ENCODE measurements around the gene TSPAN13. TPM values are rescaled to one million over a fixed set of nuclear protein-coding genes. Genes with fewer than 3 reads are reported as not detected.
A peak's percentile ranks its signal among the peaks of the same experiment; 100 is the strongest.

Gene TSPAN13
- total RNA-seq (26.2 and 26.3 TPM in 2 replicates), polyA plus RNA-seq (23.0 and 55.2 TPM in 2 replicates), polyA minus RNA-seq (22.0 and 29.0 TPM in 2 replicates)
- total RNA-seq (2013) = 65.3 TPM

DNA sequence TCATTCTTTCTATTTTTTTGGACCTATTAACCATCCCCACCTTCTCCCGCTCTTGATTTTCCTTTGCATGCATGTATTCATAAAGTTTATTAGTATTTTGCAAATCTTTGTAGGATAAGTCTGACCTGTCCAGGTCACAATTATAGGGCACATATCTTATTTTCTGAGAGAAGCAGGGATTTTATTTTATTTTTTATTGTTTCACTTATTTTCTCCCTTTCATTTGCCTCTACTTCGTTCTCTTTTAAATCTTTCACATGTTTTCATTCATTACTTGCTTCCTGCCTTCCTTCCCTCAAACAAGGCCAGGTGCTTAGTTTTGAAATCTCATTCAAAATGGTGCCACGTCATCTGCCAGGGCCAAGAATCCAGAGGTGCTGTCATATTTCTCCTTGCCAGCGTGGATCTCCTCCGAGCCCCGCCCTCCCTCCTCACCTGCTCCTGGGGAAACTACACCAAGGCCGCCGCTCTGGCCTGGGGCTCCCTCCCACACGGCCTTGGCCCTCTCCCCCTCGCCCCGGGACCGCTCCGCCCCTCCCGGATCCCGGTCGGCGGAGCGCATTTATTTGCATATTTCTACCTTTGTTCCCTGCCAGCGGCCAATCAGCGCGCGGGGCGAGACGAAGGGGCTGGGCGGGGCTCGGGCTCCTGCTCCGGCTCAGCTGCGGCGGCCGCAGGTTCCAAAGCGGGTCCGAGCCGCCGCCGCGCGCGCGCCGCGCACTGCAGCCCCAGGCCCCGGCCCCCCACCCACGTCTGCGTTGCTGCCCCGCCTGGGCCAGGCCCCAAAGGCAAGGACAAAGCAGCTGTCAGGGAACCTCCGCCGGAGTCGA is at the start of gene TSPAN13:
TSS of gene TSPAN13 (plus strand) at position 654 of the 830 bp plus-strand sequence. CDS start 213 bp downstream, outside the sequence.
- ATAC-seq (ENCODE audit: low read depth) (peak; percentile 86), DNase-seq (peak; percentile 87)
- Histone ChIP-seq H3K4me1 (ENCODE audit: control insufficient read depth in 2 of 2, insufficient read depth in 2 of 2, low read length in 2 of 2) (peaks cover 29% of the 10 kb centered on the region in 2 donors), H3K9me3 (ENCODE audit: control extremely low read depth in 1 of 3, control insufficient read depth in 2 of 3, insufficient read depth in 1 of 3, low read length in 2 of 3) (no peaks in the 10 kb centered on the region), H3K4me2 (replicated peaks; ENCODE audit: low read depth, low read length, poor library complexity, severe bottlenecking) (peak within 1 kb of the TSS; percentile 68), H4K20me1 (ENCODE audit: control insufficient read depth, insufficient read depth, low read length, poor library complexity, severe bottlenecking) (peaks cover 4% of the 10 kb centered on the region), H3K27me3 (replicated peaks in 1 of 4; ENCODE audit: control extremely low read depth in 1 of 4, control insufficient read depth in 3 of 4, insufficient read depth in 4 of 4, low read length in 3 of 4) (no peaks in the 10 kb centered on the region), H3K36me3 (replicated peaks in 1 of 2; ENCODE audit: control extremely low read depth in 1 of 2, control insufficient read depth in 1 of 2, extremely low read depth in 1 of 2, insufficient read depth in 2 of 2, low read length in 1 of 2) (no peaks in the 10 kb centered on the region), H2AFZ (ENCODE audit: insufficient read depth, low read depth, low read length, poor library complexity, severe bottlenecking) (peak within 1 kb of the TSS; percentile 79), H3K9ac (ENCODE audit: low read length) (peak within 1 kb of the TSS; percentile 89), H3K27ac (ENCODE audit: low read length in 2 of 2) (peak within 1 kb of the TSS; percentile 58 to 71), H3K79me2 (ENCODE audit: control insufficient read depth, insufficient read depth, low read length) (peaks cover 33% of the 10 kb centered on the region), H3K4me3 (ENCODE audit: control extremely low read depth in 1 of 5, extremely low read depth in 1 of 5, insufficient read depth in 1 of 5, low read depth in 2 of 5, low read length in 4 of 5) (peak within 1 kb of the TSS; percentile 80 to 92 (median 86))
- Mint-ChIP-seq H3K4me1 (peaks cover 36% of the 10 kb centered on the region), H3K27me3 (no peaks in the 10 kb centered on the region), H3K27ac (peak within 1 kb of the TSS; percentile 96), H3K4me3 (peak within 1 kb of the TSS; percentile 100), H3K9me3 (ENCODE audit: insufficient read depth) (no peaks in the 10 kb centered on the region)
- no peak for TF ChIP-seq EZH2 (IDR thresholded peaks at IDR 0.05; ENCODE audit: borderline replicate concordance, insufficient read depth, low read depth, low read length, poor library complexity, severe bottlenecking)
- TF ChIP-seq, protein P1, sequence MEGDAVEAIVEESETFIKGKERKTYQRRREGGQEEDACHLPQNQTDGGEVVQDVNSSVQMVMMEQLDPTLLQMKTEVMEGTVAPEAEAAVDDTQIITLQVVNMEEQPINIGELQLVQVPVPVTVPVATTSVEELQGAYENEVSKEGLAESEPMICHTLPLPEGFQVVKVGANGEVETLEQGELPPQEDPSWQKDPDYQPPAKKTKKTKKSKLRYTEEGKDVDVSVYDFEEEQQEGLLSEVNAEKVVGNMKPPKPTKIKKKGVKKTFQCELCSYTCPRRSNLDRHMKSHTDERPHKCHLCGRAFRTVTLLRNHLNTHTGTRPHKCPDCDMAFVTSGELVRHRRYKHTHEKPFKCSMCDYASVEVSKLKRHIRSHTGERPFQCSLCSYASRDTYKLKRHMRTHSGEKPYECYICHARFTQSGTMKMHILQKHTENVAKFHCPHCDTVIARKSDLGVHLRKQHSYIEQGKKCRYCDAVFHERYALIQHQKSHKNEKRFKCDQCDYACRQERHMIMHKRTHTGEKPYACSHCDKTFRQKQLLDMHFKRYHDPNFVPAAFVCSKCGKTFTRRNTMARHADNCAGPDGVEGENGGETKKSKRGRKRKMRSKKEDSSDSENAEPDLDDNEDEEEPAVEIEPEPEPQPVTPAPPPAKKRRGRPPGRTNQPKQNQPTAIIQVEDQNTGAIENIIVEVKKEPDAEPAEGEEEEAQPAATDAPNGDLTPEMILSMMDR (IDR thresholded peaks at IDR 0.05) = no peak
- WGBS (ENCODE audit: insufficient coverage) = under 1% methylated on average over 47 of the region's 48 CpGs
- POLR2A ChIA-PET = no interaction called here
- CTCF ChIA-PET = interaction anchor here (1.4 to 2.0 kb wide), 3 partner anchors 48 to 548 kb away, joined by 4 to 5 read pairs (median 4); no protein-coding TSS in a partner anchor
- intact Hi-C loops (cut with micrococcal nuclease) = loop anchor here (1.0 to 10.0 kb wide), 3 partner anchors 8 to 1751 kb away; partner anchors contain the start of gene BZW2

GRCh38 chr7:16708511-16708910 is 45.0 kb upstream of the TSPAN13 start:
- Histone ChIP-seq H3K4me1 (ENCODE audit: control insufficient read depth in 2 of 2, insufficient read depth in 2 of 2, low read length in 2 of 2) (no peaks in the 10 kb centered on the region), H3K9ac (ENCODE audit: low read length) (no peak overlapping the region), H3K4me2 (replicated peaks; ENCODE audit: low read depth, low read length, poor library complexity, severe bottlenecking) (no peak overlapping the region), H3K9me3 (ENCODE audit: control extremely low read depth in 1 of 3, control insufficient read depth in 2 of 3, insufficient read depth in 1 of 3, low read length in 2 of 3) (no peaks in the 10 kb centered on the region), H3K4me3 (ENCODE audit: control extremely low read depth in 1 of 5, extremely low read depth in 1 of 5, insufficient read depth in 1 of 5, low read depth in 2 of 5, low read length in 4 of 5) (no peak overlapping the region), H3K36me3 (replicated peaks in 1 of 2; ENCODE audit: control extremely low read depth in 1 of 2, control insufficient read depth in 1 of 2, extremely low read depth in 1 of 2, insufficient read depth in 2 of 2, low read length in 1 of 2) (peaks cover 5 to 6% of the 10 kb centered on the region in 2 experiments), H3K79me2 (ENCODE audit: control insufficient read depth, insufficient read depth, low read length) (no peaks in the 10 kb centered on the region), H2AFZ (ENCODE audit: insufficient read depth, low read depth, low read length, poor library complexity, severe bottlenecking) (no peak overlapping the region), H3K27ac (ENCODE audit: low read length in 2 of 2) (no peak overlapping the region), H3K27me3 (replicated peaks in 1 of 4; ENCODE audit: control extremely low read depth in 1 of 4, control insufficient read depth in 3 of 4, insufficient read depth in 4 of 4, low read length in 3 of 4) (no peaks in the 10 kb centered on the region), H4K20me1 (ENCODE audit: control insufficient read depth, insufficient read depth, low read length, poor library complexity, severe bottlenecking) (no peaks in the 10 kb centered on the region)
- no peak overlapping the region for H3K27ac Mint-ChIP-seq
- H3K27me3 Mint-ChIP-seq = no peaks in the 10 kb centered on the region
- intact Hi-C loops (cut with micrococcal nuclease) = no loop called here
- 100% methylated on average over 2 of the region's 4 CpGs for whole genome bisulfite sequencing (ENCODE audit: insufficient coverage)
- DNase-seq = no peak
- ChIA-PET POLR2A (no interaction called here), CTCF (no interaction called here)
- peaks cover 5% of the 10 kb centered on the region for H3K4me1 Mint-ChIP-seq
- H3K9me3 Mint-ChIP-seq (ENCODE audit: insufficient read depth) = no peaks in the 10 kb centered on the region
- no peak overlapping the region for H3K4me3 Mint-ChIP-seq
- TF ChIP-seq, protein P1 (IDR thresholded peaks at IDR 0.05) = no peak
- no peak for TF ChIP-seq EZH2 (IDR thresholded peaks at IDR 0.05; ENCODE audit: borderline replicate concordance, insufficient read depth, low read depth, low read length, poor library complexity, severe bottlenecking)
- ATAC-seq (ENCODE audit: low read depth) = no peak

Data from B cell (primary cell).